ENCODE data around the gene ADAM23. TPM values are rescaled to one million over a fixed set of nuclear protein-coding genes. Genes with fewer than 3 reads are reported as not detected.

Gene ADAM23
- total RNA-seq, 4 donors from 2014 or later = 0.20 to 3.0 (median 0.65) TPM

DNA sequence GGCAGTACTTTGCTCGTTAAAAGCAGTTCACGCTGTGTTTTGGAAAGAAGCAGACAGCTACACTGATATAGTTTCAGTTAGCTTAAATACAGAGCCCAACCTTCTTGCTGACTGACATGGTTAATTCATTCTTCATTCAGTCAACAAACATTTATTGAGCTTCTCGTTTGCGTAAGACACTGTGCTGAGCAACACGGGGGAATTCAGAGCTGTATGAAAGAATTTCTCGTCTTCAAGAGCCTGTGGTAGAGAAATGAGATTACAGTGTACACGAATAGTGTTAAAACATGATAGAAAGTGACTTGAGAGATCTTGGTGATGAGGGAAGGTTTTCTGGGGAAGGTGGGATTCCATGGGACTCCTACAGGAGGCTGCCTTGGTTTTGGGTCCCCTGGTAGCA is 44.7 kb downstream of the ADAM23 start:
- TF ChIP-seq POLR2A (IDR thresholded peaks at IDR 0.05) = no peak
- TF ChIP-seq CTCF (IDR thresholded peaks at IDR 0.05) = no peak
- H3K27ac ChIP-seq = no peak overlapping the region
- H3K4me1 ChIP-seq = no peaks in the 10 kb centered on the region
- no peaks in the 10 kb centered on the region for H3K36me3 ChIP-seq
- WGBS, 2 donors = 85 to 89% methylated on average over 7 of the region's 7 CpGs
- H3K27me3 ChIP-seq = no peaks in the 10 kb centered on the region
- no peak overlapping the region for H3K4me3 ChIP-seq (replicated peaks in 1 of 3)
- intact Hi-C loops (cut with DNase I) = no loop called here
- DNase-seq = no peak
- H3K9me3 ChIP-seq = no peaks in the 10 kb centered on the region

DNA sequence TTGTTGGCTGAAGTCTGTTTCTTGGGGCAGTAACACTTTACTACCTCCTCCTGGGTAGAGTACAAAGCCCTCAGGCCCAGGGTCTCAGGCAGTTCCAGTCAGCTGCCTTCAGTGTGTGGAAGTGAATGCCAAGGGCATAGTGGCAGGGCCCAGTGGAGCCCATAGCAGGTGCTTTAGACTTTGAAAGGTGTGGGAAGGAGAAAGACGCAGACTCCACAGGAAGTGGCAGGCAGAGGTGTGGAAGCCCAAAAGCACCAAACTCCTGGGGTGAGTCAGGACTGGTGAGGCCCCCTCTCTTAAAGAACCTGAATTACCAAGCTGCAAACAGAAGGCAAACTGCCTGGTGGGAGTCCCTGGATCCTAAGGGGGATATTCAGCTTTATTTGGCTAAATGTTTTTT is 45.3 kb downstream of the ADAM23 start:
- H3K36me3 ChIP-seq = no peaks in the 10 kb centered on the region
- WGBS, 2 donors = 83 to 88% methylated on average over 1 of the region's 1 CpG
- no peaks in the 10 kb centered on the region for H3K9me3 ChIP-seq
- no peak overlapping the region for H3K27ac ChIP-seq
- H3K4me3 ChIP-seq (replicated peaks in 1 of 3) = no peak overlapping the region
- H3K27me3 ChIP-seq = no peaks in the 10 kb centered on the region
- no peak for TF ChIP-seq POLR2A (IDR thresholded peaks at IDR 0.05)
- TF ChIP-seq CTCF (IDR thresholded peaks at IDR 0.05) = no peak
- no peak for DNase-seq
- H3K4me1 ChIP-seq = no peaks in the 10 kb centered on the region
- intact Hi-C loops (cut with DNase I) = no loop called here

DNA sequence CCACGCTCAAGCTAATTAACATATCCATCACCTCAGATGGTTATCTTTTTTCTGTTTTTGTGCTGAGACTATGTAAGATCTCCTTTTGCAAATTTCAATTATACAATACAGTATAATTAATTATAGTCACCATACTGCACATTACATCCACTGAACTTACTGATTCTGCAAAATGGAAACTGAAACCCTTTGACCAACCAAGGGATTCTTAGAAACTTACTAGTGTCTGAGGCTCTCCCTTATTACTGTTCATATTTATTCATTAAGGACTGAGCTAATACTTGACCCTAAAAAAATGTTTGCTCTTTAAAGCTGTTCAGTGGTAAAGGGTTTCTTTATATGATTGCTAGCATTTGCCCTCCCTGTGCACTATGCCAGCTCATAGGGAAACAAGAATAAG is 50.7 kb downstream of the ADAM23 start:
- DNase-seq = no peak
- Histone ChIP-seq H3K27me3 (no peaks in the 10 kb centered on the region), H3K4me1 (no peaks in the 10 kb centered on the region), H3K9me3 (no peaks in the 10 kb centered on the region), H3K27ac (no peak overlapping the region), H3K4me3 (replicated peaks in 1 of 3) (no peak overlapping the region), H3K36me3 (no peaks in the 10 kb centered on the region)
- TF ChIP-seq POLR2A (IDR thresholded peaks at IDR 0.05) (no peak), CTCF (IDR thresholded peaks at IDR 0.05) (no peak)
- intact Hi-C loops (cut with DNase I) = no loop called here
- WGBS, 2 donors = 82 to 85% methylated on average over 1 of the region's 1 CpG

DNA sequence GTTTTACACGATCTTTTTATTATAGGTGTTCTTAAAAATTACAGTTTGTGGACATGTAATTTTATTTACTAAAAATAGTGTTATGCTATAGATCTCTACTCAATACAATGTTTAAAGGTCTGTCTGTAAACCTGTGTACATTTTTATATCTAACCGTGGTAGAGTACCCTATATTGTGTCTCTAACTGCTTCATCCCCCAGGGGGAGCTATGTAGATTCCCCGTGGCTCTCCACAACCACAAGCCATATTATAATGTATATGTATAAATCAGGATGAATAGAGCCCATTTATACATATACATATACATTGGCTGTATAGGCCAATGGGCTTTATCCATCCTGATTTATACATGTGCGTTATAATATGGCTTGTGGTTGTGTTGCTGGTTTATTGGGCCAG is 59.4 kb downstream of the ADAM23 start:
- no peaks in the 10 kb centered on the region for H3K27me3 ChIP-seq
- intact Hi-C loops (cut with DNase I) = no loop called here
- H3K9me3 ChIP-seq = no peaks in the 10 kb centered on the region
- H3K27ac ChIP-seq = no peak overlapping the region
- H3K36me3 ChIP-seq = no peaks in the 10 kb centered on the region
- H3K4me1 ChIP-seq = no peaks in the 10 kb centered on the region
- WGBS, 2 donors = 85 to 87% methylated on average over 4 of the region's 4 CpGs
- H3K4me3 ChIP-seq (replicated peaks in 1 of 3) = no peak overlapping the region
- no peak for DNase-seq
- TF ChIP-seq POLR2A (IDR thresholded peaks at IDR 0.05) (no peak), CTCF (IDR thresholded peaks at IDR 0.05) (no peak)

GRCh38 chr2:206511283-206511682 is 68.0 kb downstream of the ADAM23 start:
- intact Hi-C loops (cut with DNase I) = no loop called here
- 61 to 69% methylated on average over 2 of the region's 2 CpGs for WGBS, 2 donors

More at GRCh38 chr2:206511283-206511682, 68.0 kb downstream of the ADAM23 start:
- Histone ChIP-seq H3K36me3 (no peaks in the 10 kb centered on the region), H3K4me1 (no peaks in the 10 kb centered on the region), H3K4me3 (replicated peaks in 1 of 3) (no peak overlapping the region), H3K9me3 (no peaks in the 10 kb centered on the region), H3K27ac (no peak overlapping the region), H3K27me3 (no peaks in the 10 kb centered on the region)
- no peak for TF ChIP-seq CTCF (IDR thresholded peaks at IDR 0.05)
- no peak for TF ChIP-seq POLR2A (IDR thresholded peaks at IDR 0.05)
- DNase-seq = no peak

All from thyroid gland (tissue), 4 donors.